ENCODE results near the gene ARID1B. TPM values are rescaled to one million over a fixed set of nuclear protein-coding genes. Genes with fewer than 3 reads are reported as not detected.

Gene ARID1B
- total RNA-seq, 1 donor from 2014 or later: 47.3 TPM

GRCh38 chr6:157113389-157113788 is 336.2 kb downstream of the ARID1B start:
- DNase-seq (ENCODE audit: low read depth): no peak
- TF ChIP-seq CTCF (IDR thresholded peaks at IDR 0.05; ENCODE audit: insufficient read depth, low read length, poor library complexity, severe bottlenecking): no peak
- H3K27me3 ChIP-seq (ENCODE audit: control insufficient read depth, insufficient read depth, low read length): no peaks in the 10 kb centered on the region
- H3K4me3 ChIP-seq (ENCODE audit: low read depth, low read length): no peak overlapping the region
- no peaks in the 10 kb centered on the region for H3K36me3 ChIP-seq (ENCODE audit: control insufficient read depth, insufficient read depth, low read length)

- no peaks in the 10 kb centered on the region for H3K27me3 ChIP-seq (ENCODE audit: control insufficient read depth, insufficient read depth, low read length)
- no peak overlapping the region for H3K4me3 ChIP-seq (ENCODE audit: low read depth, low read length)
- H3K36me3 ChIP-seq (ENCODE audit: control insufficient read depth, insufficient read depth, low read length): no peaks in the 10 kb centered on the region
- TF ChIP-seq CTCF (IDR thresholded peaks at IDR 0.05; ENCODE audit: insufficient read depth, low read length, poor library complexity, severe bottlenecking): no peak
- DNase-seq (ENCODE audit: low read depth): no peak
These were observed 339.2 kb downstream of the ARID1B start for GRCh38 chr6:157116426-157116825.

GRCh38 chr6:157117431-157118095 is 340.4 kb downstream of the ARID1B start:
- H3K27me3 ChIP-seq (ENCODE audit: control insufficient read depth, insufficient read depth, low read length): no peaks in the 10 kb centered on the region
- TF ChIP-seq CTCF (IDR thresholded peaks at IDR 0.05; ENCODE audit: insufficient read depth, low read length, poor library complexity, severe bottlenecking): no peak
- no peaks in the 10 kb centered on the region for H3K36me3 ChIP-seq (ENCODE audit: control insufficient read depth, insufficient read depth, low read length)
- no peak for DNase-seq (ENCODE audit: low read depth)
- no peak overlapping the region for H3K4me3 ChIP-seq (ENCODE audit: low read depth, low read length)

GRCh38 chr6:157119502-157120027 is 342.4 kb downstream of the ARID1B start:
- Histone ChIP-seq H3K27me3 (ENCODE audit: control insufficient read depth, insufficient read depth, low read length) (no peaks in the 10 kb centered on the region), H3K36me3 (ENCODE audit: control insufficient read depth, insufficient read depth, low read length) (no peaks in the 10 kb centered on the region), H3K4me3 (ENCODE audit: low read depth, low read length) (no peak overlapping the region)
- TF ChIP-seq CTCF (IDR thresholded peaks at IDR 0.05; ENCODE audit: insufficient read depth, low read length, poor library complexity, severe bottlenecking): no peak
- no peak for DNase-seq (ENCODE audit: low read depth)

- no peak for DNase-seq (ENCODE audit: low read depth)
- Histone ChIP-seq H3K27me3 (ENCODE audit: control insufficient read depth, insufficient read depth, low read length) (no peaks in the 10 kb centered on the region), H3K36me3 (ENCODE audit: control insufficient read depth, insufficient read depth, low read length) (no peaks in the 10 kb centered on the region), H3K4me3 (ENCODE audit: low read depth, low read length) (no peak overlapping the region)
- TF ChIP-seq CTCF (IDR thresholded peaks at IDR 0.05; ENCODE audit: insufficient read depth, low read length, poor library complexity, severe bottlenecking): no peak
These were observed 343.5 kb downstream of the ARID1B start for GRCh38 chr6:157120534-157121232.
